OCI-LY1 (cell line): Measurements from ENCODE around the gene AGBL1.

ENCODE experiments used
- H2AFZ ChIP-seq: fragments of 200-600 bp; sonication (generic), shearing (Covaris generic); 2 replicates; pipeline ENCODE4 v1.6.0; 2014; ENCODE audit warnings: antibody characterized with exemption, mild to moderate bottlenecking, low read length
- H3F3A ChIP-seq: fragments of 200-600 bp; sonication (generic), shearing (Covaris generic); 2 replicates; pipeline ENCODE4 v1.6.0; 2014; ENCODE audit warnings: mild to moderate bottlenecking, antibody characterized with exemption, low read length, moderate library complexity; ENCODE audit not compliant: insufficient read depth
- H3K27ac ChIP-seq: fragments of 200-600 bp; sonication (generic); 2 replicates; pipeline ENCODE4 v1.5.1; 2014; ENCODE audit warnings: low read length, mixed run types, mild to moderate bottlenecking, low read depth; ENCODE audit not compliant: poor library complexity, severe bottlenecking
- H3K27me3 ChIP-seq: fragments of 200-600 bp; sonication (generic); 2 replicates; pipeline ENCODE4 v1.6.0; 2014; ENCODE audit warnings: antibody characterized with exemption, mild to moderate bottlenecking, low read length, moderate library complexity; ENCODE audit not compliant: insufficient read depth
- H3K36me3 ChIP-seq: fragments of 200-600 bp; sonication (generic); 2 replicates; pipeline ENCODE4 v1.6.1; 2014; ENCODE audit warnings: mild to moderate bottlenecking, antibody characterized with exemption, low read length, moderate library complexity, mixed read lengths; ENCODE audit not compliant: insufficient read depth
- H3K4me1 ChIP-seq: fragments of 200-600 bp; sonication (generic); 2 replicates; pipeline ENCODE4 v1.5.1; 2014; ENCODE audit warnings: mild to moderate bottlenecking, low read length, moderate library complexity; ENCODE audit not compliant: insufficient read depth, severe bottlenecking
- H3K4me2 ChIP-seq: fragments of 200-600 bp; sonication (generic), shearing (Covaris generic); 2 replicates; pipeline ENCODE4 v1.6.1; 2014; ENCODE audit warnings: low read length
- H3K4me3 ChIP-seq: fragments of 200-600 bp; sonication (generic); 2 replicates; pipeline ENCODE4 v1.5.1; 2014; ENCODE audit warnings: low read length, low read depth, mild to moderate bottlenecking, mixed read lengths; ENCODE audit not compliant: poor library complexity, severe bottlenecking
- H3K79me2 ChIP-seq: fragments of 200-600 bp; shearing (Covaris generic); 2 replicates; pipeline ENCODE4 v1.6.1; 2016; ENCODE audit warnings: mixed run types, low read length, mixed read lengths; ENCODE audit not compliant: insufficient read depth
- H3K9ac ChIP-seq: fragments of 200-600 bp; sonication (generic), shearing (Covaris generic); 2 replicates; pipeline ENCODE4 v1.6.1; 2014; ENCODE audit warnings: mild to moderate bottlenecking, low read length, mixed read lengths
- H3K9me2 ChIP-seq: fragments of 200-600 bp; sonication (generic), shearing (Covaris generic); 2 replicates; pipeline ENCODE4 v1.6.1; 2014; ENCODE audit warnings: low read depth, mild to moderate bottlenecking, low read length, mixed read lengths
- H3K9me3 ChIP-seq: fragments of 200-600 bp; shearing (Covaris generic); 2 replicates; pipeline ENCODE4 v1.6.1; 2014; ENCODE audit warnings: low read length, mixed read lengths
- H4K20me1 ChIP-seq: fragments of 200-600 bp; sonication (generic), shearing (Covaris generic); 2 replicates; pipeline ENCODE4 v1.6.0; 2016; ENCODE audit warnings: mild to moderate bottlenecking, low read length; ENCODE audit not compliant: insufficient read depth
- EZH2 ChIP-seq: fragments of 200-600 bp; sonication (generic), shearing (Covaris generic); IDR thresholded peaks from 2 replicates; pipeline ENCODE4 v1.8.0; 2017; ENCODE audit warnings: borderline replicate concordance, mixed run types, mild to moderate bottlenecking, antibody characterized with exemption, low read length, moderate library complexity, mixed read lengths
- TF ChIP-seq, protein P1 (sequence below): fragments of 200-600 bp; sonication (generic), shearing (Covaris generic); IDR thresholded peaks from 2 replicates; pipeline ENCODE4 v1.5.1; 2017; ENCODE audit warnings: mild to moderate bottlenecking, antibody characterized with exemption, low read length, moderate library complexity, mixed read lengths

Gene AGBL1

DNA sequence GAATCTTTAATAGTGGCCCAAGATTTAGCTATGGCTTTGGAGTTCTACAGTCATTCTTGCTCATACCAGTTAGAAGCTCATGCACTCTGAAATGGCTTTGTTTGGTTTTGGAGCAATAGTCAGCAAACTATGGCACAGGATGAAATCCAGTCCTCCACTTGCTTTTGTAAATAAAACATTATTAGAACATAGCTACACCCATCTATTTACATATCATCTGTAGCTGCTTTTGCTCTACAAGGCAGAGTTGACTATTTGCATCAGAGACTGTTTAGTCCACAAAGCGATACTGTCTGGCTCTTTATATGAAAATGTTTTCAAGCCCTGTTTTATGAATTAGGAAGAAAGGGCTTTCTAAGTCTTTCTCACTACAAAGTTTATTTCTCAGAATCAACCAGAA, 716.9 kb downstream of the AGBL1 start:
- no peak overlapping the region for H3K27ac ChIP-seq
- no peaks in the 10 kb centered on the region for H3K36me3 ChIP-seq
- no peaks in the 10 kb centered on the region for H3K27me3 ChIP-seq
- no peaks in the 10 kb centered on the region for H3K4me1 ChIP-seq
- no peaks in the 10 kb centered on the region for H3K9me2 ChIP-seq
- TF ChIP-seq, protein P1, sequence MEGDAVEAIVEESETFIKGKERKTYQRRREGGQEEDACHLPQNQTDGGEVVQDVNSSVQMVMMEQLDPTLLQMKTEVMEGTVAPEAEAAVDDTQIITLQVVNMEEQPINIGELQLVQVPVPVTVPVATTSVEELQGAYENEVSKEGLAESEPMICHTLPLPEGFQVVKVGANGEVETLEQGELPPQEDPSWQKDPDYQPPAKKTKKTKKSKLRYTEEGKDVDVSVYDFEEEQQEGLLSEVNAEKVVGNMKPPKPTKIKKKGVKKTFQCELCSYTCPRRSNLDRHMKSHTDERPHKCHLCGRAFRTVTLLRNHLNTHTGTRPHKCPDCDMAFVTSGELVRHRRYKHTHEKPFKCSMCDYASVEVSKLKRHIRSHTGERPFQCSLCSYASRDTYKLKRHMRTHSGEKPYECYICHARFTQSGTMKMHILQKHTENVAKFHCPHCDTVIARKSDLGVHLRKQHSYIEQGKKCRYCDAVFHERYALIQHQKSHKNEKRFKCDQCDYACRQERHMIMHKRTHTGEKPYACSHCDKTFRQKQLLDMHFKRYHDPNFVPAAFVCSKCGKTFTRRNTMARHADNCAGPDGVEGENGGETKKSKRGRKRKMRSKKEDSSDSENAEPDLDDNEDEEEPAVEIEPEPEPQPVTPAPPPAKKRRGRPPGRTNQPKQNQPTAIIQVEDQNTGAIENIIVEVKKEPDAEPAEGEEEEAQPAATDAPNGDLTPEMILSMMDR: no peak
- no peak for TF ChIP-seq EZH2
- no peaks in the 10 kb centered on the region for H3K79me2 ChIP-seq
- no peak overlapping the region for H3K9ac ChIP-seq
- H3K4me3 ChIP-seq: no peak overlapping the region
- no peaks in the 10 kb centered on the region for H3F3A ChIP-seq
- H3K9me3 ChIP-seq: no peaks in the 10 kb centered on the region
- no peaks in the 10 kb centered on the region for H4K20me1 ChIP-seq
- no peak overlapping the region for H2AFZ ChIP-seq
- H3K4me2 ChIP-seq: no peak overlapping the region

DNA sequence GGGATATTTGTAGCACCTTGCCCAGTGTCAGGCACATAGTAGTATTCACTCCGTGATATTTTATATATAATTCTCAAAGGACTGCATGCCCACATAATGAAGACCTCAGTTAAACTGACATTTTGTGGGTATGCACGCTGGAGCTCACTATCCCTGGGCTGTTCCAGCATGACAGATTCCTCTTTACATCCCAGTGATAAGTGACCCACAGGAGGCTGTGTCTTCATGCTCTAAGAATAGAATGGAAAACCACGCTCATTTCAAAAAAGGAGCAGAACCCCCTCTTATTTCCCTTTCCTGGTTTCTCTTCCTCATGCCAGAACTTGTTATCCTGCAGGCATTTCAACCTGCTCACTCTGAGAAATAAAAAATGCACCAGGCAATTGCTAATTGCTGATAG, 717.5 kb downstream of the AGBL1 start:
- H2AFZ ChIP-seq: no peak overlapping the region
- no peaks in the 10 kb centered on the region for H3K4me1 ChIP-seq
- no peaks in the 10 kb centered on the region for H3K27me3 ChIP-seq
- no peak overlapping the region for H3K27ac ChIP-seq
- H3K9me2 ChIP-seq: no peaks in the 10 kb centered on the region
- no peaks in the 10 kb centered on the region for H4K20me1 ChIP-seq
- no peaks in the 10 kb centered on the region for H3K36me3 ChIP-seq
- no peak overlapping the region for H3K4me2 ChIP-seq
- H3K9me3 ChIP-seq: no peaks in the 10 kb centered on the region
- no peak overlapping the region for H3K9ac ChIP-seq
- TF ChIP-seq, protein P1: no peak
- no peak for TF ChIP-seq EZH2
- no peaks in the 10 kb centered on the region for H3F3A ChIP-seq
- H3K79me2 ChIP-seq: no peaks in the 10 kb centered on the region
- H3K4me3 ChIP-seq: no peak overlapping the region

DNA sequence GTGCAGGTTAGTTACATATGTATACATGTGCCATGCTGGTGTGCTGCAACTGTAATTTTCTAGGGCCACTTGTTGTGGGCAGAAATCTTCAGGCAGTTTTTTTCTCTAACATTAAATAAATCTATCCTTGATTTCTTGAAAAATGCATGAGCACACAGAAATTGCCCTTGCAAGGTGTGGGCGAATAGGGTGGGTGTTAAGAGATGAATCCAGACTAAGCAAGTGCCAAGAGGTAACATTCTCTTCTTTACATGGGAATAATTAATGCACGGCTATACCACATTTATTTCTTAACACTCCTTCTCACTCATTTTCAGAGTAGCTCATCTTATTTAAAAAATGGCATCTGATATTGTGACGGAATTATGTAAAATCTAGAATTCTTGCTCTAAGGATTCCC, 719.6 kb downstream of the AGBL1 start:
- Histone ChIP-seq H3F3A (no peaks in the 10 kb centered on the region), H3K4me3 (no peak overlapping the region), H3K79me2 (no peaks in the 10 kb centered on the region), H2AFZ (no peak overlapping the region), H3K27me3 (no peaks in the 10 kb centered on the region), H3K36me3 (no peaks in the 10 kb centered on the region), H3K27ac (no peak overlapping the region), H3K4me2 (no peak overlapping the region), H3K9me2 (no peaks in the 10 kb centered on the region), H3K9me3 (no peaks in the 10 kb centered on the region), H4K20me1 (no peaks in the 10 kb centered on the region), H3K9ac (no peak overlapping the region), H3K4me1 (no peaks in the 10 kb centered on the region)
- TF ChIP-seq, protein P1: no peak
- no peak for TF ChIP-seq EZH2
